GM23248 (cell line): Measurements from ENCODE around the gene CHST11.

ENCODE experiments used
- EZH2 ChIP-seq: fragments of 200-600 bp; sonication (generic); IDR thresholded peaks from 2 replicates; pipeline ENCODE4 v1.6.1; 2018; ENCODE audit warnings: antibody characterized with exemption, mild to moderate bottlenecking; ENCODE audit not compliant: insufficient read depth, poor library complexity, severe bottlenecking
- EZH2phosphoT487 ChIP-seq: fragments of 200-600 bp; sonication (generic); IDR thresholded peaks from 2 replicates; pipeline ENCODE4 v1.6.1; 2018; ENCODE audit warnings: antibody characterized with exemption, moderate library complexity, mild to moderate bottlenecking, low read depth; ENCODE audit not compliant: insufficient read depth

DNA sequence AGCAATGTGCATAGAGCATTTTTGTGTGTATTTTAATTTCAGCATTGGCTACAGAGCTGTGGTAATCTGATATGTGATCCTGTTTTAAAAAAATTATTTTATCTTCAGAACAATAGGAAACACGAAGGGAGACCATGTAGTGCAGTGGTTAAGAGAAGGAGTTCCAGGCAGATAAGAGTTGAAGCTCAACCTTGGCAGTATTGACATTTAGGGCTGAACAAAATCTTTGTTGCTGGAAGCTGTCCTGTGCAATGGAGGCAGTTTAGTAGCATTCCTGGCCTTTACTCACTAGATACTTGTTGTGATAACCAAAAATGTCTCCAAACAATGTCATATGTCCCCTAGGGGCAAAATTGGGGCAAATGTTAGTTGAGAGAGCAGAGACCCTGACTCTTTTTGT, 59.2 kb downstream of the CHST11 start:
- TF ChIP-seq EZH2 (no peak), EZH2phosphoT487 (no peak)
